Bronchial smooth muscle cell (primary cell): ENCODE measurements around the gene CEP128. TPM values are rescaled to one million over a fixed set of nuclear protein-coding genes. Genes with fewer than 3 reads are reported as not detected.

Experiments used
- total RNA-seq: library from RNA; depleted of rRNA; stranded (reverse); fragments of >200 nt; gene quantifications from 2 replicates; pipeline ENCODE4 v1.2.1, GENCODE V29; 2014

Gene CEP128
- 2.7 and 5.4 TPM in 2 replicates for total RNA-seq

DNA sequence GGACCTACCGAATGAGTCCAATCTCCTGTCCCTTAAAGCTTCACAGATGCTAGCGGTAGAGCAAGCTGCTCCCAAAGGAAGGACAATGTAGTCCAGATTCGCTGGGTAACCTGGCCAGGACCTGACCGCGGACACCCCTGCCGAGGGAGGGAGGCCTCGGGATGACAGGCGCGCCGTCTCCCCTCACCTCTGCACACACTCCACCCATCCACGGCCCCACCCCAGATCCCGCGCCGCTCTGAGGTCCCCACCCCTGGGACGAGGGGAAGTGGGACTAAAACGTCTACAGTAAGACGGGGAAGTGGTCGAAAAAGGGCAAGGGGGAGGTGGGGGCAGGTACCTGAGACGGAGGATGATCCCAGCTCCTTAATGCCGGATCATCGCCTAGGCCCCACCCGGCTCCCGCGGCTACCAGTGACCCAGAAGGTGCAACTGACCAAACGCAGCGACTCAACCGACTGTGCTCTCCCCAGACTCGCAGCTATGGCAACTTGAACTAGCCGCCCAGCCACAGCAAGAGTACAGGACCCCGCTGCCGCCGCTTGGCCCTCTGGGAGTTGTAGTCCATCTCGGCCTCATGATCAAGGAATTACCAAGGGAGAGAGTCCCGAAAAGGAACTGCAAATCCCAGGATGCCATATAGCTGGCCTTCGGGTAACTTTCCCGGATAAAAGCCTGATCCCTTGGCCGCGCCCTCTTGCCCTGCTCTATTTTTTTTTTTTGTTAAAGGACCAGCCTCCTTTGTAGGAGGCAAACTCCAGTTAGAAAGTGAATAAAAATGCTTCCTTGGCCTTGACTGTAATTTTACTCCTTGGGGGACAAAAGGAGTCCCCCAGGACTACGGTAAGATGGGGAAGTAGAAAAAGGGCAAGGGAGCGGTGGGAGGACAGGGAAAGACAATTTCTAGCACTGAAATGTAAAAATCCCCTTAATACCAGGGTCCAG, at the start of gene CEP128:
Gene CEP128 (minus strand): TSS at position 498 of the 945 bp plus-strand sequence.

DNA sequence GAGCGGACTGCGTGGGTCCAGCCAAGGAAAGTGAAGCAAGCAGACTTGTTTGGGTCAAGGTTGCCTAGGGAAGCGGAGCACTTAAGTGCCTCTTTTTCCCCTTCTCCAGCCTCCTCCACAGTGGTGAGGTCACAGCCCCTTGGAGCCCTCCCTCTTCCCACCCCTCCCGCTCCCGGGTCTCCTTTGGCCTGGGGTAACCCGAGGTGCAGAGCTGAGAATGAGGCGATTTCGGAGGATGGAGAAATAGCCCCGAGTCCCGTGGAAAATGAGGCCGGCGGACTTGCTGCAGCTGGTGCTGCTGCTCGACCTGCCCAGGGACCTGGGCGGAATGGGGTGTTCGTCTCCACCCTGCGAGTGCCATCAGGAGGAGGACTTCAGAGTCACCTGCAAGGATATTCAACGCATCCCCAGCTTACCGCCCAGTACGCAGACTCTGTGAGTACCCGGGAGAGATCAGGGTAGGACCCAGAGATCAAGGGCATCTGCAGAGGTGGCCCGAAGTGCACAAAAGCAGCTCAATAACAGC, 13.9 kb upstream of the CEP128 start, which contains the start of gene TSHR:
Gene TSHR (plus strand): TSS at position 206 of the 526 bp plus-strand sequence. CDS start 60 bp downstream, at position 266.

Other genes starting within 250 kb of the CEP128 start
- gene TSHR, start 13.9 kb upstream of the CEP128 start, total RNA-seq, result not detected in 2 replicates